Hematopoietic multipotent progenitor cell treated with erythropoietin and hydrocortisone succinate and interleukin-3 and kit ligand, for 4 days (in vitro differentiated cells): Measurements from ENCODE around the gene IQCH.
"Not testable (repeated sequence)": the region's sequence is repeated elsewhere in the genome, so short reads cannot be mapped to it uniquely, and the experiment has no call there.

Source experiments
- DNase-seq: peaks from one replicate; pipeline ENCODE4 v3.0.0-alpha.2; 2015

IQCH gene

DNA sequence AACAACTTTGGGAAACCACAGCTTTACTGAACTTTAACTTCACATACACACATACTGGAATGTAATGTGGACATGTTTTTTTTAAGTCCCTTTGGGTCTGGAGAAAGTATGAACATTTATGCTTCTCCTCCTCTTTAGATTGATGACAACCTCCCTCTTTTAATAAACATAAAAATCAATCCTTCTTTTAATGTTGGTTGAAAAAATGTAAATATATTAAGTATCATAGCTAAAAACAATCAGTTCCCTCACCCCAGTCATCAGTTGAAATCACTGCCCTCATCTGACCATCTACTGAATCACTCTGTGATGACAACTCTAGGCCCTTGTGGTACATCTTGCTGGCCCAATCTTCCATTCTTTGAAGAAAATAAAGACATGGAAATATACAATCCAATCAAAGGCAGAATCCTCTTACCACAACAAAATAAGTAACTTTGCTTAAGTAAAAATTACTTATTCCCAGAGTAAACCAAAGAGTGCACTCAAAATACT is 6.5 kb upstream of the IQCH start:
- no peak for DNase-seq

GRCh38 chr15:67249830-67250229 is 4.8 kb upstream of the IQCH start:
- DNase-seq = no peak

DNA sequence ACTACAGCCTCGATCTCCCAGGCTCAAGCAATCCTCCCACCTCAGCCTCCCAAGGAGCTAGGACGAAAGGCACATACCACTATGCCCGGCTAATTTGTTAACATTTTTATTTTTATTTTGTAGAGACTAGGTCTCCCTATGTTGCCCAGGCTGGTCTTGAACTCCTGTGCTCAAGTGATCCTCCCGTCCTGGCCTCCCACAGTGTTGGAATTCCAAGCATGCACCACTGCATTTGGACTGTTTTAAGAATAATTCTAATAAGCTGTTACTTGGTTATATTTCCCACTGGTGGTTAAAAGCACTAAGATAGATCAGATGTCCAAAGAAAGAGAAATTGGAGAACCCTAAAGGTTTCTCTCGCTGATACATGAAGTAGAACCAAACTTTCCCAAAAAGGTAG is 3.3 kb upstream of the IQCH start:
- DNase-seq = no peak

DNA sequence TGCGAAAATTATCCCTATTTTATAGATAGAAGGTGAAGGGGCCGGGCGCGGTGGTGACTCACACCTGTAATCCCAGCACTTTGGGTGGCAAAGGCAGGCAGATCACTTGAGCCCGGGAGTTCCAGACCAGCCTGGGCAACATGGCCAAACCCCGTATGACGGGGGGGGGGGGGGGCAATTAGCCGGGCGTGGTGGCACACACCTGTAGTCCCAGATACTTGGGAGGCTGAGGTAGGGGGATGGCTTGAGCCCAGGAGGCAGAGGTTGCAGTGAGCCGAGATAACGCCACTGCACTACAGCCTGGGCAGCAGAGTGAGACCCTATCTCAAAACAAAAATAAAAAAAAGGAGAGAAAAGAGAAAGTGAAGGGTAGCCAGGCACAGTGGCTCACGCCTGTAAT is 1.5 kb upstream of the IQCH start:
- DNase-seq = no peak

GRCh38 chr15:67253549-67254237 is 893 bp upstream of the IQCH start:
- DNase-seq = no peak

GRCh38 chr15:67256051-67256450 is 1.5 kb downstream of the IQCH start:
- no peak for DNase-seq

DNA sequence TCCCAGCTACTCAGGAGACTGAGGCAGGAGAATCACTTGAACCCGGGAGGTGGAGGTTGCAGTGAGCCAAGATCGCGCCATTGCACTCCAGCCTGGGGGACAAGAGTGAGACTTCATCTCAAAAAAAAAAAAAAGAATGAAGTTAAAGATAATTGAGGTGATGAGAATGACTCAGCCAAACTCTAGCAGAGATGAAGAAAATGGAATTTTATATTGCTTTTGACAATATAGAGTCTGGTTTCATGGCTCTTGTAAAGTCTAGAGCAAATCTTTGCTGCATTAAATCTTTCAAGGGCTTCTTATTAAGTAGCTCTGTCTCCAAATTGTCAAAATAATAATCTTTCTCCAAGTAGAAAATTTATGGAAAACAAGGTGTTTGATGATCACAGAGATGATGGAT is 3.8 kb downstream of the IQCH start:
- not testable (repeated sequence) for DNase-seq

DNA sequence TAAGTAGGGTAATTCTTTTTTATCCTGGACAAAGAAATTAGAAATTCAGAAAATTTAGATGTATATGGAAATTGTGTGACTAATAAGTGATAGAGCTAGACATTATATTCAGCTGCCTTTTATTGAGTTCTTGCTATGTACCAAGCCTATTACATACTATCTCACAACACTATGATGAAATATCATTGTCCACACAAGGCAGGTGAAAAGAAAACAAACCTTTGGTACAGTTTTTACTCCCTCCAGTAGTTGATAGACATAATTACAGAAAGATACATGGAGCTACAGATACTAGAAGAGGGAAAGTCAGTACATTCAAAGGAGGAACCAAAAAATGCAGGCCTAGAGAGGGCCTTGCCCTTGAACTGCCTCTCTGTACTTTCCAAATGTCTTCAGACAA is 4.8 kb downstream of the IQCH start:
- no peak for DNase-seq

DNA sequence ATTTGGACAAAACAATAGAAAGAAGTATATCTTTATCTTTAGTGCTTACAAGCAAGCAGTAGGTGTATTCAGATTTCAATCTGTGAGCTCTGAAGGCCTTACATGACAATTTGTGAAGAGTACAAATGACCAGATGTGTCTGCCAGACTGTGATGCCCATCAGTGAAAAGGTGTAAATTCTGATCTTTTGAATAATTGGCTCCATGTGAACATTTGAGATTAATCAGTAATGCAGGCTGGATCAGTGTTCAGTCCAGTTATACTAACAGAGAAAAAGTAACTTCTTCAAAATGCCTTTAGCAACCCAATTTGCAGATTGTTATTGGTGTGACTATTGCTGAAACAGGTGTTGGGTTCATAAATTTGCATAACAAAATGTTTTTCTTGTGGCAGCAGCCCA is 5.2 kb downstream of the IQCH start:
- no peak for DNase-seq

DNA sequence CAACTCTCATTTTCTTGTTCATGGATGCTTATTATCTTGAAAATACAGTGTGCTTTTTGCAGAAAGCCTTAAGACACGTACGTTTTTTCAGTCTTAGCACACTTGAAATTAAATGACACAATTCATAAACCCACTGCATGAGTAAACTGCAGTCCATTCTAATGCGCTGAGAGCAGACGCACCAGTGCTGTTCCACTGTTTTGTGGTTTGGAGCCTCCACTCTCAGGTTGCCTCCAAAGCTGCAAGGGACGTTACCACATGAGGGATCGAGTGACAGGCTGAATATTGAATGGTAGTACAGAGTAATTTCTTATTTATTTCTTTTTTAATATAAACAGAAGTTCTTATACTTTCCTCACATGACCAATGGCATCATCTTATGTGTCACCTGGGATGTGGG is 12.3 kb downstream of the IQCH start:
- no peak for DNase-seq

DNA sequence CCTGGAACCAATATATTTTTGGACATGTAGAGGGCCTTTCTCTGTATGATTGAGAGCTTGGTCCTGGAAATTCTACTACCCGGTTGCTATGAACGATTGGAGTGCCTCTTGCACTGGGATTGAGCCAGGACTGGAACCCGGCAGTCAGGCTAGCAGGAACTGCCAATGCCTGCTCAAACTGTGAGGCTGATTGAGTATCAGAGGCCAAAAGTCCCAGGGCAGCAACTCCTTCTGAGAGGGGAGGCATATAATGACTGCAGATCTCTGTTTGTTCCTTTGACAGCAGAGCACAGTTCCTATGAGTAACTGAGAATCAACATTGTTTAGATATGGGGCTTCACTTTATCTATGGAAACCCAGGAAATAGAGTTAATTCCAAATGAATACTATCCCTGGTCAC is 12.9 kb downstream of the IQCH start:
- no peak for DNase-seq

- DNase-seq = no peak
Measured at GRCh38 chr15:67267951-67268941, 13.7 kb downstream of the IQCH start.

DNA sequence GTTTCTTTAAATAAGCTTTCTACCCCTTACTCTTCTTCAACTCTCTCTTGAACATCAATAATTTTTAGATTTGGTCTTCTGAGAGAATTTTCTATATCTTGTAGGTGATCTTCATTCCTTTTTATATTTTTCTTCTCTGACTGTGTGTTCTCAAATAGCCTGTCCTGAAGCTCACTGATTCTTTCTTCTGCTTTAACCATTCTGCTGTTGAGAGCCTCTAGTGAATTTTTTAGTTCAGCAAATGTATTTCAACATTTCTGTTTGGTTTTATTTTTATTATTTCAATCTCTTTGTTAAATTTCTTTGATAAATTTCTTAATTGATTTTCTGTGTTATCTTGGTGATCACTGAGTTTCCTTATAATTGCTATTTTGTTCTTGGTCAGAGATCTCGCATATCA is 19.6 kb downstream of the IQCH start:
- no peak for DNase-seq

DNA sequence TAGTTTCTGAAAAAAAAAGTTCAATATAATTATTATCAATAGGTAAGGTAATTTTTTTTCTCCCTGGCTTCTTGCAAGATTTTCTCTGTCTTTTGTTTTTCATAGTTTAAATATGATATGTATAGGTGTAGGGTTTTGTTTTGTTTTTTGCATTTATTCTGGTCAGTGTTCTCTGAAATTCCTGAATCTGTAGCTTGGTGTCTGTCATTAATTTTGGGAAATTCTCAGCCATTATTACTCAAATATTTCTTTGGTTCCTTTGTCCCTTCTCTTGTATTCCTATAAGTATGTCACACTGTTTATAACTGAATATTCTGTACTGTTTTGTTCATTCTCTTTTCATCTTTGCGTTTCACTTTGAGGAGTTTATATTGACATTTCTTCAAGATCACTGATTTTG is 22.1 kb downstream of the IQCH start:
- no peak for DNase-seq

DNA sequence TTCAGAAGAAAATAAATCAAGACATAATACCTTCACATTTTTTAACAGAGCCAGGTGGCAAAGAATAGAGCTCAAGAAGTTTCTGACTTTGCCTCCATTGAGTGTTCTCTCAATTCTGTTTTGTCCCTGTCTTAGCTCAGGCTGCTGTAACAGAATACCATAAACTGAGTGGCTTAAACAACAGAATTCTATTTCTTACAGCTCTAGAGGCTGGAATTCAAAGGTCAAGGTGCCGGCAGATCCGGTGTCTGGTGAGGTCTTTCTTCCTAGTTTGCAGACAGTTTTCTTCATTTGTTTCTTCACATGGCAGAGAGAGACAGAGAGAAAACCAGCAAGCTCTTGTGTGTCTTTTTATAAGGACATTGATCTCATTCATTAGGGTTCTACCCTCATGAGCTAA is 25.6 kb downstream of the IQCH start:
- no peak for DNase-seq

DNA sequence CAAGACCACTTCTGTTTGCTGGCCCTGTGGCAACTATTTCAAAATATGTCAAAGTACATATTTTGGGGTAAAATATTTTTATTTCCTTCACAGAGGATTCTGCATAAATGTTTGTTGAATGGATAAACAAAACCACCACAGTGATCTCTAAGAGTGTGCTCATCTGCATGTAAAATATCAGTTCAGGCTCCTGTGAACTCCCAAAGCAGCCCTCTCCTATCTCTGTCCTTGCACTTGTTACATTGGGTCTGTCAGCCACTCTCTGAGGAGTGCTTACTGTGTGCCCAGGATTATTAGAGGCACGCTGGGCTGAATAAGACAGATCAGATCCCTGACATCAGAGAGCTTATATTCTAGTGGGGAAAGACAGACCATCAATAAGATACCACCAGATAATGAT is 27.1 kb downstream of the IQCH start:
- DNase-seq = no peak

DNA sequence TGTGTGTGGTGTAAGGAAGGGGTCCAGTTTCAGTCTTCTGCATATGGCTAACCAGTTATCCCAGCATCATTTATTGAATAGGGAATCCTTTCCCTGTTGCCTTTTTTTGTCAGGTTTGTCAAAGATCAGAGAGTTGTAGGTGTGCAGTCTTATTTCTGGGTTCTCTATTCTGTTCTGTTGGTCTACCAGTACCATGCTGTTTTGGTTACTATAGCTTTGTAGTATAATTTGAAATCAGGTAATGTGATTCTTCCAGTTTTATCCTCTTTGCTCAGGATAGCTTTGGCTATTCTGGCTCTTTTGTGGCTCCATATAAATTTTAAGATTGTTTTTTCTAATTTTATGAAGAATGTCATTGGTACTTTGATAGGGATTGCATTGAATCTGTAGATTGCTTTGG is 31.0 kb downstream of the IQCH start:
- not testable (repeated sequence) for DNase-seq

DNA sequence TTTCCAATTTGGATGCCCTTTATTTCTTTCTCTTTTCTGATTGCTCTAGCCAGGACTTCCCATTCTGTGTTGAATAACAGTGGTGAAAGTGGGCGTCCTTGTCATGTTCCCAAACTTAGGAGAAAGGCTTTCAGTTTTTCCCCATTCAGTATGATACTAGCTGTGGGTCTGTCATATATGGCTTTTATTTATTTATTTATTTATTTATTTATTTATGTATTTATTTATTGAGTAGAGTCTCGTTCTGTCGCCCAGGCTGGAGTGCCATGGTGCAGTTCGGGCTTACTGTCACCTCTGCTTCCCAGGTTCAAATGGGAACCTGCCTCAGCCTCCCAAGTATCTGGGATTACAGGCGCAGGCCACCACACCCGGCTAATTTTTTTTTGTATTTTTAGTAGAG is 31.8 kb downstream of the IQCH start:
- not testable (repeated sequence) for DNase-seq

DNA sequence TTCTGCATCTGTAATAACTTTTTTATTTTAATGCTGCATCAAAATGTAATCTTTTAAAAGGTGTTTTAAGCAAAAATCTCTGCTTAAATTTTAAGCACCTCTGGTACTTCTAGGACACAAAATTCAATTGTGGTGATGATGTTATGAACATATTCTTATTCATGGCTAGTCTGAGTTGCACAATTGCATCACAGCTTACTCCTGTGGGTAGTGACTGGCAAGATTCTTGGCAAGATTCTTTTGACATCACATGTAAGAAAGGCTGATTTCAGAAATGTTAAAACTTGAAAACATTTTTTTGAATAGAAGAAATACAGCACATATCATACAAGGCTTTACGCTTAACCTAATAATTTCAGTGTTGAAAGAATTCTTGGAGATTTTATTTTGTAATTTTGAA is 35.7 kb downstream of the IQCH start:
- DNase-seq = peak; percentile 13

DNA sequence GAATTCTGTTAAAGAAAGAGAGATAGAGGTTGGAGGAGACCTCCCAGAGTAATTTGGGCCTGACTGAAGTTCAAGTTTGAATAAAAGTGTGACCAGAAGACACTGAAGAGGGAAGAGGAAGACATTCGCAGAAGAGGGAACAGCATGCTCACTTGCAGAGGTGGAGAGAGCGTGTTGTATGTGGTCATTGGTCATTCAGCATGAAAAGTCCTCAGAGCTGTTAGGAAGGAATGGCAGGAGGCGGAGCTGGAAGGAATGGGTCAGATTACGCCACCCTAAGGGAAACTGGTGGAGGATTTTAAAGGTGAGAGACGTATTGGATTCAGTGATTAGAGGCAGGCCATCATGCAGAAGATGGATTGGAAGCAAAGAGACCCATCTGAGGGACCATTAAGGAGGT is 41.6 kb downstream of the IQCH start:
- no peak for DNase-seq

GRCh38 chr15:67296684-67297083 is 42.1 kb downstream of the IQCH start:
- DNase-seq = no peak

GRCh38 chr15:67300266-67301025 is 45.9 kb downstream of the IQCH start:
- DNase-seq = no peak
